ENCODE measurements around the gene YBX3.

DNA sequence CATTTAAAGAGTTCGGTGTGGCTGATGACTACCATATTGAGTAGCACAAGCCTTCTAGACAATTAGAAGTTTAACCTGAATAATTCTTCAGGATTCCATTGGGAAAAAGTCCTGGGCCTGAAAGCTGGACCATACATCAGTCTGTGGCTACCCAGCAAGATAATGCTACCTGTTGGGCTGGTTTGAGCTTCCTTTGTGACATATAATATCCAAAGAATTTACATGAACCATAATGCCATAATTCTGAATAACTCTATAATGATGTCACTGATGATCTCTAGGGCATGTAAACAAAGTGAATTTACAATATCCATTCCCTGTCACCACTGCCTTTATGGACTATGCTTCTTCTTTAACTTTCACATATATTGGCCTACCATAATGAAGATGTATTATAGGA, 3.8 kb upstream of the YBX3 start:
- no peak for TF ChIP-seq CTCF (IDR thresholded peaks at IDR 0.05)
- no peak for TF ChIP-seq POLR2A (IDR thresholded peaks at IDR 0.05; ENCODE audit: low read length)
- TF ChIP-seq HOXA7 (CRISPR knock-in tag; IDR thresholded peaks at IDR 0.05): no peak
- no peak for TF ChIP-seq MAFK (IDR thresholded peaks at IDR 0.05; ENCODE audit: partially characterized antibody)
- TF ChIP-seq REST (IDR thresholded peaks at IDR 0.05): no peak
- TF ChIP-seq EP300 (IDR thresholded peaks at IDR 0.05): no peak
- TF ChIP-seq E2F6 (IDR thresholded peaks at IDR 0.05; ENCODE audit: borderline replicate concordance, low read depth): no peak
- TF ChIP-seq FOXS1 (CRISPR knock-in tag; IDR thresholded peaks at IDR 0.05): no peak

Measured in A549 (cell line).